Liver (tissue), 9 donors: Measurements from ENCODE around the gene TMEM151B. TPM values are rescaled to one million over a fixed set of nuclear protein-coding genes. Genes with fewer than 3 reads are reported as not detected.
"Not testable (repeated sequence)": the region's sequence is repeated elsewhere in the genome, so short reads cannot be mapped to it uniquely, and the experiment has no call there.

Experiments used
- DNase-seq: peaks from one replicate; pipeline ENCODE4 v3.0.0-alpha.2; 2017; ENCODE audit warnings: low spot score
- H3K27ac ChIP-seq, 2 donors: one replicate each; pipeline ENCODE4 v1.7.0; 2013; ENCODE audit warnings: inconsistent platforms in 2 of 2, low read length in 2 of 2, control low read depth in 1 of 2, low read depth in 1 of 2, mild to moderate bottlenecking in 1 of 2
- H3K27me3 ChIP-seq, 4 donors: one replicate each; pipeline versions ENCODE4 v1.6.1 to v1.7.0; 2013; ENCODE audit warnings: low read length in 3 of 4, inconsistent platforms in 1 of 4, mild to moderate bottlenecking in 1 of 4, moderate library complexity in 1 of 4; ENCODE audit not compliant: control insufficient read depth in 4 of 4, insufficient read depth in 4 of 4
- H3K36me3 ChIP-seq, 4 donors: one replicate each; pipeline versions ENCODE4 v1.6.1 to v1.7.0; 2013; ENCODE audit warnings: low read length in 3 of 4, mild to moderate bottlenecking in 3 of 4, low read depth in 1 of 4, moderate library complexity in 1 of 4; ENCODE audit not compliant: control insufficient read depth in 4 of 4, insufficient read depth in 3 of 4
- H3K4me1 ChIP-seq, 4 donors: one replicate each; pipeline versions ENCODE4 v1.6.1 to v1.7.0; 2013; ENCODE audit warnings: low read length in 3 of 4, mild to moderate bottlenecking in 3 of 4, moderate library complexity in 1 of 4; ENCODE audit not compliant: control insufficient read depth in 4 of 4, insufficient read depth in 4 of 4
- H3K4me3 ChIP-seq, 3 donors: one replicate each; pipeline versions ENCODE4 v1.6.1 to v1.7.0; 2013; ENCODE audit warnings: low read length in 3 of 3, control low read depth in 1 of 3, low read depth in 1 of 3, mild to moderate bottlenecking in 1 of 3
- H3K9ac ChIP-seq, 2 donors: one replicate each; pipeline ENCODE4 v1.7.0; 2013; ENCODE audit warnings: low read length in 2 of 2, mild to moderate bottlenecking in 2 of 2, moderate library complexity in 2 of 2, control low read depth in 1 of 2, low read depth in 1 of 2
- H3K9me3 ChIP-seq, 4 donors: one replicate each; pipeline versions ENCODE4 v1.6.1 to v1.7.0; 2013; ENCODE audit warnings: low read length in 3 of 4; ENCODE audit not compliant: control insufficient read depth in 4 of 4
- CTCF ChIP-seq: fragments of 150-350 bp; IDR thresholded peaks from 2 replicates; pipeline ENCODE4 v1.5.1; 2017; ENCODE audit warnings: improper control_type of control experiment, low read depth, low read length; ENCODE audit not compliant: missing input control
- EGR1 ChIP-seq, 2 donors: IDR thresholded peaks; 2 replicates each; pipeline ENCODE4 v1.6.1; 2016 to 2018; ENCODE audit warnings: antibody characterized with exemption in 2 of 2, low read depth in 2 of 2
- FOXA1 ChIP-seq: IDR thresholded peaks from 2 replicates; pipeline ENCODE4 v1.6.1; 2016; ENCODE audit warnings: antibody characterized with exemption
- FOXA2 ChIP-seq: IDR thresholded peaks from 2 replicates; pipeline ENCODE4 v1.6.1; 2016; ENCODE audit warnings: antibody characterized with exemption
- GABPA ChIP-seq, 2 donors: IDR thresholded peaks in 1 of 2; conservative IDR thresholded peaks in 1 of 2; 2 replicates each; pipeline ENCODE4 v1.6.1; 2016; ENCODE audit warnings: antibody characterized with exemption in 2 of 2, mild to moderate bottlenecking in 1 of 2, moderate library complexity in 1 of 2
- HNF4A ChIP-seq, 2 donors: conservative IDR thresholded peaks; 2 replicates each; pipeline ENCODE4 v1.6.1; 2016; ENCODE audit warnings: antibody characterized with exemption in 2 of 2, mild to moderate bottlenecking in 2 of 2
- NR2F2 ChIP-seq: IDR thresholded peaks from 2 replicates; pipeline ENCODE4 v1.6.1; 2016; ENCODE audit warnings: antibody characterized with exemption
- RAD21 ChIP-seq, 2 donors: IDR thresholded peaks; 2 replicates each; pipeline ENCODE4 v1.6.1; 2016; ENCODE audit warnings: antibody characterized with exemption in 2 of 2, mild to moderate bottlenecking in 2 of 2
- RXRA ChIP-seq, 2 donors: IDR thresholded peaks; 2 replicates each; pipeline ENCODE4 v1.6.1; 2017 to 2018; ENCODE audit warnings: antibody characterized with exemption in 2 of 2, mild to moderate bottlenecking in 1 of 2
- SP1 ChIP-seq: IDR thresholded peaks from 2 replicates; pipeline ENCODE4 v1.6.1; 2018; ENCODE audit warnings: antibody characterized with exemption, mild to moderate bottlenecking
- TAF1 ChIP-seq: conservative IDR thresholded peaks from 2 replicates; pipeline ENCODE4 v1.6.1; 2016; ENCODE audit warnings: antibody characterized with exemption, mild to moderate bottlenecking
- WGBS: extraction: QIAGEN DNeasy Blood & Tissue Kit; methylation state at CpG from one replicate; pipeline ENCODE4 v1.1.7; 2013; 5-methylcytosine and 5-hydroxymethylcytosine counted together
- polyA plus RNA-seq, 2 donors: library from polyadenylated mRNA; stranded (reverse) in 1 of 2; unstranded in 1 of 2; fragments of 200-250 nt in 1 of 2; fragments of >200 nt in 1 of 2; fragmentation: Nextera tagmentation in 1 of 2; extraction: Ambion mirVana in 1 of 2; gene quantifications; one replicate each; pipeline versions ENCODE4 v1.2.1 to v1.2.3, GENCODE V29; 2013 to 2015
- total RNA-seq, 2 donors: library from RNA; depleted of rRNA; stranded (reverse); fragments of >200 nt; gene quantifications; one replicate each; pipeline ENCODE4 v1.2.3, GENCODE V29; 2014
- TF ChIP-seq, protein P1 (sequence below): IDR thresholded peaks from 2 replicates; pipeline ENCODE4 v1.6.1; 2016; ENCODE audit warnings: antibody characterized with exemption
- donor health status: healthy.
- donor health status: healthy.
- donor health status: healthy.
- donor health status: healthy.
- donor health status: healthy.

The TMEM151B gene
- total and polyA plus RNA-seq, 4 donors: not detected

- TF ChIP-seq RXRA (IDR thresholded peaks at IDR 0.05) (peak; percentile 71 to 77), RAD21 (IDR thresholded peaks at IDR 0.05) (peak; percentile 18 to 51)
Measured at GRCh38 chr6:44349904-44350649, 79.8 kb downstream of the TMEM151B start (continued).

- not testable (repeated sequence) for DNase-seq, H3K27me3 ChIP-seq, H3K9me3 ChIP-seq, H3K4me3 ChIP-seq, H3K36me3 ChIP-seq
- Histone ChIP-seq H3K4me1 (peaks cover 2 to 13% (median 10%) of the 10 kb centered on the region in 4 donors), H3K9ac (peak overlapping the region in 1 of 2 donors; percentile 39), H3K27ac (peak overlapping the region; percentile 36 to 64)
- WGBS: 46% methylated on average over 4 of the region's 4 CpGs
Measured at GRCh38 chr6:44350650-44350994, 80.4 kb downstream of the TMEM151B start.

DNA sequence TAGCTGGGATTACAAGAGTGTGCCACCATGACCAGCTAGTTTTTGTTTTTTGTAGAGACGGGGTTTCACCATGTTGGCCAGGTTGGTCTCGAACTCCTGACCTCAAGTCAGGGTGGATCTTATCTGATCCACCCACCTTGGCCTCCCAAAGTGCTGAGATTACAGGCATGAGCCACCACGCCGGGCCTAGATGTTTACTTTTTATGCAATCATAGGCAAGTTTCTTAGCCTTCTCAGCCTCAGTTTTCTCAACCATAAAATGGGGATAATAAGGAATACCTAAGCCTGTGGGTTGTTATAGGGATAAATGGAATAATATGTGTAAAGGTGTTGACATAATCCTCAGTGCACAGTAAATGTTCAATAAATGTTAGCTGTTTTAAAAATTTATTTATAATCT lies 82.0 kb downstream of the TMEM151B start:
- Histone ChIP-seq H3K4me3 (no peak overlapping the region), H3K36me3 (no peaks in the 10 kb centered on the region), H3K9me3 (peaks cover 0 to 2% (median 0%) of the 10 kb centered on the region in 4 donors), H3K27me3 (no peaks in the 10 kb centered on the region), H3K4me1 (peaks cover 2 to 13% (median 10%) of the 10 kb centered on the region in 4 donors), H3K9ac (no peak overlapping the region), H3K27ac (no peak overlapping the region)
- TF ChIP-seq NR2F2 (no peak), FOXA1 (no peak), HNF4A (conservative IDR thresholded peaks at IDR 0.05) (no peak), RAD21 (IDR thresholded peaks at IDR 0.05) (no peak), FOXA2 (no peak)
- WGBS: 72% methylated on average over 4 of the region's 4 CpGs
- DNase-seq: no peak

DNA sequence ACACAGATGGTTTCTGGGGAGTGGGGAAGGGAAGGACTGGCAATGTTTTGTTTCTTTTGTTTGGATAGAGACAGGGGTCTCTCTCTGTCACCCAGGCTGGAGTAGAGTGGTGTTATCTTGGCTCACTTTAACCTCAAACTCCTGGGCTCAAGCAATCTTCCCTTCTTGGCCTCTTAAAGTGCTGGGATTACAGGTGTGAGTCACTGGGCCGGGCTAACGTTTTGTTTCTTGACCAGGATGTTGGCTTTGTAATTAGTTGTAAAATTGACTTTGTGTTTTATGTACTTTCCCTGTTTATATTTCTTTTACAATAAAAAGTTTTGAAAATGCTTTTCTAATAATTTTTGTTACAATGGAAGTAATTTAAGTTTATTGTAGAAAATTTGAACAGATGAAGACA lies 83.1 kb downstream of the TMEM151B start:
- Histone ChIP-seq H3K9ac (no peak overlapping the region), H3K9me3 (peaks cover 0 to 2% (median 0%) of the 10 kb centered on the region in 4 donors), H3K36me3 (no peaks in the 10 kb centered on the region), H3K4me1 (peaks cover 2 to 13% (median 10%) of the 10 kb centered on the region in 4 donors), H3K4me3 (no peak overlapping the region), H3K27me3 (no peaks in the 10 kb centered on the region), H3K27ac (no peak overlapping the region)
- DNase-seq: no peak
- 80% methylated on average over 2 of the region's 2 CpGs for WGBS
- TF ChIP-seq EGR1 (IDR thresholded peaks at IDR 0.05; ENCODE audit: low read depth in 2 of 2) (no peak), TAF1 (no peak), FOXA2 (no peak), SP1 (no peak), GABPA (IDR thresholded peaks at IDR 0.05 in 1 of 2, conservative IDR thresholded peaks at IDR 0.05 in 1 of 2) (no peak), CTCF (no peak)
- TF ChIP-seq, protein P1, sequence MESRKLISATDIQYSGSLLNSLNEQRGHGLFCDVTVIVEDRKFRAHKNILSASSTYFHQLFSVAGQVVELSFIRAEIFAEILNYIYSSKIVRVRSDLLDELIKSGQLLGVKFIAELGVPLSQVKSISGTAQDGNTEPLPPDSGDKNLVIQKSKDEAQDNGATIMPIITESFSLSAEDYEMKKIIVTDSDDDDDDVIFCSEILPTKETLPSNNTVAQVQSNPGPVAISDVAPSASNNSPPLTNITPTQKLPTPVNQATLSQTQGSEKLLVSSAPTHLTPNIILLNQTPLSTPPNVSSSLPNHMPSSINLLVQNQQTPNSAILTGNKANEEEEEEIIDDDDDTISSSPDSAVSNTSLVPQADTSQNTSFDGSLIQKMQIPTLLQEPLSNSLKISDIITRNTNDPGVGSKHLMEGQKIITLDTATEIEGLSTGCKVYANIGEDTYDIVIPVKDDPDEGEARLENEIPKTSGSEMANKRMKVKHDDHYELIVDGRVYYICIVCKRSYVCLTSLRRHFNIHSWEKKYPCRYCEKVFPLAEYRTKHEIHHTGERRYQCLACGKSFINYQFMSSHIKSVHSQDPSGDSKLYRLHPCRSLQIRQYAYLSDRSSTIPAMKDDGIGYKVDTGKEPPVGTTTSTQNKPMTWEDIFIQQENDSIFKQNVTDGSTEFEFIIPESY: no peak
